A549 (cell line): ENCODE results near the gene NPHP1. TPM values are rescaled to one million over a fixed set of nuclear protein-coding genes. Genes with fewer than 3 reads are reported as not detected.
"Not testable (repeated sequence)": the region's sequence is repeated elsewhere in the genome, so short reads cannot be mapped to it uniquely, and the experiment has no call there.

Experiments used
- ATAC-seq, 2 experiments: fragments of 200-7000 bp in 1 of 2; fragments of >200 bp in 1 of 2; cut with Nextera tagmentation in 1 of 2; cut with Tn5 transposase in 1 of 2; 3 replicates each; pipeline versions ENCODE4 v1.8.0 to v1.9.1; 2018 to 2020; ENCODE audit warnings: mild to moderate bottlenecking in 1 of 2, moderate library complexity in 1 of 2
- CTCF ChIA-PET: fragments of 300-600 bp; sonication (Branson Sonifier 250); formaldehyde crosslinking; extraction: SDS; loops from one replicate; lab custom pipeline; 2021; ENCODE audit warnings: antibody characterized with exemption, inconsistent platforms; lab: Yijun Ruan, JAX
- POLR2A ChIA-PET: fragments of 350-600 bp; formaldehyde crosslinking; extraction: SDS; loops from one replicate; lab custom pipeline; 2021; ENCODE audit warnings: antibody characterized with exemption, inconsistent platforms; lab: Yijun Ruan, JAX
- DNase-seq, 2 experiments: peaks; one replicate each; pipeline versions ENCODE4 v3.0.0 to v3.0.0-alpha.2; 2011 to 2016; ENCODE audit warnings: low read depth in 1 of 2, low spot score in 1 of 2
- FAIRE-seq: peaks from 2 replicates; lab custom pipeline; 2011; peaks lifted over from hg19 to GRCh38; lab: Jason Lieb, UNC
- H3K27ac ChIP-seq, 2 experiments: fragments of >200 bp; sonication (Bioruptor Twin); formaldehyde crosslinking; 3 replicates each; pipeline ENCODE4 v1.5.1; 2016 to 2017
- H3K4me1 ChIP-seq: fragments of >200 bp; sonication (Bioruptor Twin); formaldehyde crosslinking; 3 replicates; pipeline ENCODE4 v1.6.1; 2016
- H3K4me2 ChIP-seq: fragments of >200 bp; sonication (Bioruptor Twin); formaldehyde crosslinking; 3 replicates; pipeline ENCODE4 v1.6.1; 2016
- H3K4me3 ChIP-seq: fragments of >200 bp; sonication (Bioruptor Twin); formaldehyde crosslinking; 3 replicates; pipeline ENCODE4 v1.5.1; 2016
- H3K9me3 ChIP-seq: fragments of >200 bp; sonication (Bioruptor Twin); formaldehyde crosslinking; 3 replicates; pipeline ENCODE4 v1.6.1; 2016
- WGBS: methylation state at CpG from one replicate; pipeline ENCODE4 v1.1.6; 2017; ENCODE audit errors: missing lambda C conversion rate; 5-methylcytosine and 5-hydroxymethylcytosine counted together
- polyA plus RNA-seq, 4 experiments: library from polyadenylated mRNA; depleted of rRNA in 3 of 4; stranded (reverse); fragments of >200 nt; fragmentation: RNase III in 1 of 4; extraction: RNeasy Plus Mini Kit Qiagen cat#74134 plus additional on column Dnase treatment in 1 of 4; gene quantifications; 2 replicates in 3 of 4; 3 replicates in 1 of 4; pipeline ENCODE4 v1.2.3, GENCODE V29; 2011 to 2017
- small RNA-seq, 6 experiments: library from RNA; depleted of rRNA; stranded (forward); fragments of <200 nt; gene quantifications; one replicate each; pipeline ENCODE3, GENCODE V24; 2012

The NPHP1 gene
- polyA plus RNA-seq, 2 of the 4 experiments (the other 2 are of a cell fraction) = 8.4 to 15.4 TPM

DNA sequence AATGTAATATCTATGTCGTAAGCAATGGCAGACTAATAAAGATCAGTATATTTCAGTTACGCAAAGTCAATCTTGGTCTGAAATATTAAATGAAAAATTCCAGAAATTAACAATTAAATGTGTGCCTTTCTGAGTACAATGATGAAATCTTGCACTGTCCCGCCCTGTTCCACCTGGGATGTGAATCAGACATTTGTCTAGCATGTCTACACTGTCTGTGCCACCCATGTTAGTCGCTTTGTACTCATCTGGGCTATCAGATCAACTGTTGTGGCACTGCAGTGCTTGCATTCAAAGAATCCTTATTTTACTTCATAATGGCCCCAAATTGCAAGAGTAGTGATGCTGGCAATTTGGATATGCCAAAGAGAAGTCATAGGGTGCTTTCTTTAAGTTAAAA is 114.6 kb downstream of the NPHP1 start:
- H3K4me3 ChIP-seq, CTCF ChIA-PET, H3K9me3 ChIP-seq, H3K4me1 ChIP-seq, H3K27ac ChIP-seq, DNase-seq, ATAC-seq, H3K4me2 ChIP-seq, FAIRE-seq, POLR2A ChIA-PET: not testable (repeated sequence)
- WGBS = 40% methylated on average over 2 of the region's 4 CpGs

DNA sequence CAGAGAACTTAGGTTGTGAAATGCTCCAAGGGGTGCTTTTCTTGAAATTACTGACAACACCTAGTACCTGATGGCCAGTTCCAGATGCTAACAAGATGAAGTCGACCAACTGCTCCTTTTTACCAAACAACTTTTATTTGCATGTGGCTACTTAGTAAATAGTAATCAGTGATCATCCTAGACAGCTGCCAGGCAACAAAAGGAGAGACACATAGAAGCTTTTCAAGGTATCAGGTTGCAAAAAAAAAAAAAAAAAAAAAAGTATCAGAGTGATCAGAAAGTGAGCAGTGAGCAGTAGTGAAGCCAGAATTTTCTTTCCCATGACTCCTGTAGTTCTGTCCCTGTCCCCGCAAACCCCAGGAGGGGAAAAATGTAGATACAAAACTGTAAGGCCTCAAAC is 121.1 kb downstream of the NPHP1 start:
- no CpG with 5 or more reads among the region's 2 CpGs for WGBS
- FAIRE-seq, H3K9me3 ChIP-seq, CTCF ChIA-PET, ATAC-seq, POLR2A ChIA-PET, H3K4me3 ChIP-seq, H3K27ac ChIP-seq, DNase-seq, H3K4me1 ChIP-seq, H3K4me2 ChIP-seq: not testable (repeated sequence)

DNA sequence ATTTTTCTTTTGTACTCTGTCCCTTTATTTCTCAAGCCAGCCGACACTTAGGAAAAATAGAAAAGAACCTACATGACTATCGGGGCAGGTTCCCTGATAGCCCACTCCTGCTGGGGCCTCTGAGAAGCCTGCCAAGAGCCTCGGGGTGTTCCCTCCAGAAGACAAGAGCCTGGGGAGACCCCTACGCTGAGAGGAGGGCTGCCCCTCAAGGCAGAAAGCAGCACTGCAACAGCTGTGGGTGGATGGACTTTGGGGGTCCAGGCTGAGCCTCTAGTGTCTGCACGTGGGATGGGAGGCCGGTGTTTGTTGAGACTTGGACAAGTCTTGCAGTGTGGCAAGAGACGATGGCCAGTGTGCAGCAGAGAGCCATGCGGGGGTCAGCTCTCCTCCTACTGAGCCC is 121.7 kb downstream of the NPHP1 start:
- CTCF ChIA-PET, H3K4me3 ChIP-seq, H3K27ac ChIP-seq, POLR2A ChIA-PET, DNase-seq, H3K4me1 ChIP-seq, H3K4me2 ChIP-seq, H3K9me3 ChIP-seq, FAIRE-seq: not testable (repeated sequence)
- WGBS = no CpG with 5 or more reads among the region's 8 CpGs
- ATAC-seq = peak in 1 of 2 experiments; percentile 14; a peak in 1 of 6 replicates

DNA sequence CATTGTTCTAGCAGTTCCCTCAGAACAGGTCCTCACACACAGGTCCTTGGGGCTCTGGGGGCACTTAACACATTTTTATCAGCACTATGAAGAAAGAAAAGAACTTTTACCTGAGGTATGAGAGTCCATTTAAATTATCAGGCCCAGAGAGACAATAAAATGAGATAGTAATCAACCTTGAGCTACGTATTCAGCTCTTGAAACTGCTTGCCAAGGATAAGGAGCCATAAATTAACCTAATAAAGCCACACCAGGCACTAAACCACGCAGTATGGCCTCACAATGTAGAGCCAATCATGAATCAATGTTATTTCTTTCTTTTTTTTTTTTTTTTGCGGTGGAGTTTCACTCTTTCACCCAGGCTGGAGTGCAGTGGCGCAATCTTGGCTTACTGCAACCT is 126.7 kb downstream of the NPHP1 start:
- H3K4me1 ChIP-seq, H3K4me2 ChIP-seq, FAIRE-seq, H3K4me3 ChIP-seq, H3K9me3 ChIP-seq, H3K27ac ChIP-seq, ATAC-seq, CTCF ChIA-PET, POLR2A ChIA-PET, DNase-seq: not testable (repeated sequence)
- WGBS = 83% methylated on average over 1 of the region's 4 CpGs

DNA sequence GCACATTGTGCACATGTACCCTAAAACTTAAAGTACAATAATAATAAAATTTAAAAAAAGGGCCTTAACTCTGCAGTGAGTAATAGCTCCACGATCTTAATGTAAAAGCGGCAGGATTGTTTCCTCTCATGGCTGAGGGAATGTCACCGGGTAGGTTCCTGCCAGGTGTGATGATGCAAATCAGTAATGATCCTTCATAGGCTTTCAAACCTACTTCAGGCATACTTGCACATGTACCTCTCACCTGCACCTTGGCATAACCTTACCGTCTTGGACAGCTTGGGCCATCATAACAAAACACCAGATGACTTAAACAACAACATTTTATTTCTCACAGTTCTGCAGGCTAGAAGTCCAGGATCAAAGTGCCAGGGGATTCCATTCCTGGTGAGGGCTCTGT is 128.9 kb downstream of the NPHP1 start:
- H3K4me3 ChIP-seq, ATAC-seq, POLR2A ChIA-PET, DNase-seq, H3K4me1 ChIP-seq, FAIRE-seq, H3K4me2 ChIP-seq, H3K27ac ChIP-seq, CTCF ChIA-PET, H3K9me3 ChIP-seq: not testable (repeated sequence)
- WGBS = 64% methylated on average over 2 of the region's 4 CpGs

Small RNA genes lying within 50 kb of the gene (small RNA-seq; reads per million reads assigned to genes)
- gene MIR4436B1 = 0 reads per million in 6 experiments

Other genes starting within 250 kb of the NPHP1 start
- 77.8 and 104 TPM in 2 replicates for gene MALL, start 89.2 kb downstream of the NPHP1 start, polyA plus RNA-seq (2011; rRNA removed)
- gene MALL, start 89.2 kb downstream of the NPHP1 start, polyA plus RNA-seq (2017; fragmentation: RNase III; extraction: RNeasy Plus Mini Kit Qiagen cat#74134 plus additional on column Dnase treatment) = 115 to 123 TPM (median 123 TPM) in 3 replicates
- gene MTLN, start 7.5 kb upstream of the NPHP1 start, polyA plus RNA-seq (2011; rRNA removed) = 59.3 and 77.5 TPM in 2 replicates
- gene MTLN, start 7.5 kb upstream of the NPHP1 start, polyA plus RNA-seq (2017; fragmentation: RNase III; extraction: RNeasy Plus Mini Kit Qiagen cat#74134 plus additional on column Dnase treatment) = 107 to 123 TPM (median 107 TPM) in 3 replicates